G401.6 (cell line): ENCODE measurements around the gene MRPL39.
A peak's percentile ranks its signal among the peaks of the same experiment; 100 is the strongest.

Source experiments
- FAIRE-seq: peaks from 2 replicates; lab custom pipeline; 2012; peaks lifted over from hg19 to GRCh38; lab: Jason Lieb, UNC

The MRPL39 gene

GRCh38 chr21:25614441-25614840, 7.2 kb upstream of the MRPL39 start:
- no peak for FAIRE-seq

DNA sequence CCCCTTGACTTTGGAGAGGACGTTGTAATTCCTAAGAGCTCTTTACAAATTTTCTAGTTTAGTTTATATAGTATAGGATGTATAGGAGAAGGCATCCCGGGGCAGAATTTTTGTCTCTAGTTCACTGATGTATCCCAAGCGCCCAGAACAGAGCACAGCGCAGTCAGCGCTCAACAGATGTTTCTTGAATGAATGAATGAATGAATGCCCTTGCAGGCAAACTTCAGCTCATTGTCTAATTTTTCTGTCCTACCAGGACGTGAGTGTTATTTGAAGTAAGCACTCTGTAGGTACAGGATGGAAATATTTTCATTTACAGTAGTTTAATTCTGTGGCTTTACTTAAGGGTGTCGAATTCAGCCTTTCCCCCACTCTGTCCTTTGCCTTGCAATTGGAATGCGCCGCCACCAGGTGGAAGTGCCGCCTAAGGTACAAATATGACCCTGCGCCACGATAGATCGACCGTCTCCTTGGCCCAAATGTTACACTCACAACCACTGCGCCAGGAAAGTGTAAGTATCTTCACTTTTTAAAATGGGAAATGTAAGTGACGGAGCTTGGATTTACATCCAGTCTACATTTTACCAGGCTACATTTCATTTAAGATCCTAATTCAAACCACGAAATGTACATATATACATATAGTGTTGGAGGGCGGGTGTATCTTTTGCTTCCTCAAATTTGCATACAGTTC, 910 bp upstream of the MRPL39 start:
- peak; percentile 92 for FAIRE-seq

DNA sequence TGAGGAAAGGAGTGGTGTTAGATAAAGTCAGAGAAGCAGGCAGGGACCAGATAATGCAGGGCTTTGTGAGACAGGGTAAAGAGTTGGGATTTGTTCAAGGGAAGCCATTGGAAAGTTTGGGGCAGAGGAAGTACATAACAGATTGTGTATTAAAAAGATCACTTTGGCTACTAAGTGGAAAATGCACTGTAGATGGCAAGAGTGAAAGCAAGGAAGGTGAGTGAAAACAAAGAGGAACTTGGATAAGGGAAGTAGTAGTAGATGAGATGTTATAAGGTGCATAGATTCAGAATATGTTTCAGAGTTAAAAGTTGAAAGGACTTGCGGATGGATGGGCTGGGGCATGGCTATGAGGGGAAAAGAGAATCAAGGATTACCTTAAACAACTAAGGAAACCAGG, 17.4 kb downstream of the MRPL39 start:
- FAIRE-seq: no peak

DNA sequence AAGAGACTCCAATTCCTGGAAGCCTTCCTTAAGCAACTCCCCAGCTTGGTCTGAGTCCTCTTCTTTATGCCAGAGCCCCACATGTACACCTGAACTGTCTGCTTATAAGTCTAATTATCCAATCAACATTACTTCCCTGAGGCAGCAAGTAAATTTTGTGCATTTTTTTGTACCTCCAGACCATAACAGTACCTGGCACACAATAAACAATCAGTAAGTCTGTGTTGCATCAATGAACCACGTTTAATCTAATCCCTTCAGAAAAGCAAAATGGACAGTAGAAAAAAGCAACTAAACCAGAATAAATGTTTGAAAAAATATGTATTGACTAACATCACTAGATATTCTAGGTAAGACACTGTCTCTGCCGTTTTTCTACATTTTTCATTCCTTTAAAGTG, 20.5 kb downstream of the MRPL39 start:
- FAIRE-seq: no peak

- FAIRE-seq: no peak
Observed at GRCh38 chr21:25586326-25586725, 21.0 kb downstream of the MRPL39 start.

- no peak for FAIRE-seq
Observed at GRCh38 chr21:25584833-25585676, 22.2 kb downstream of the MRPL39 start.

DNA sequence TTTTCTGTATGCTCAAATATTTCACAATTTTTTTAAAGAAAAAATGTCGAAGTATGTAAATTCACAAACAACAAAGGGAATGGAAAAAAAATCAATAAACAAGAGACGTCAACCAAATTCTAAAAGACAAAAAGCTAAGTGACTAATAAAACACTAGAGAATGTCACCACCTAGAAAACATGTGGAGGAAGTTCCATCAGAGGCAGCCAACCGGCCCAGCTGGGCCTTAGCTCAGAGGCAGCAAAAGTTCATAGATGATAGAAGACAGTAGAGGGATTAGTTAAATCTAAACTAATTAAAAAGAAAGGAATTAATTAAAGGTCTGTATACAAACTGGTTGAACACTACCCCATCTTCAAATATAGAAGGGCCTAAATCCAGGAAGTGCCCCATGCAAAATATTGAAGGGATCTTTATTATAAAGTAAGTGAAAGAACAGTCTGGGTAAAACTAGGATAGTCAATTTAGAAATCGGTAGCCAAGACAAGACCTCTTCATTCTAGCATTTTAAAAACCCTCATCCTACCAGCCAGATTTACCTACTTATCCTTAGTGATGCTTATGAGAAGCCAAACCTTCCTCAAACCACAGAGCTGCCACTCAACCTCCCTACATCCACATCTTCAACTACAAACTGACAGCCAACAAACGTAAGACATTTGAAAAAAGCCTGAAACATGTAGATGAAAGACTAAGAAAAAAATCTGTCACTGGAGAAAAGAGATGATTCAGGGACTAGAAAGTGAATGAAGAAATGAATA, 23.7 kb downstream of the MRPL39 start:
- FAIRE-seq: no peak

DNA sequence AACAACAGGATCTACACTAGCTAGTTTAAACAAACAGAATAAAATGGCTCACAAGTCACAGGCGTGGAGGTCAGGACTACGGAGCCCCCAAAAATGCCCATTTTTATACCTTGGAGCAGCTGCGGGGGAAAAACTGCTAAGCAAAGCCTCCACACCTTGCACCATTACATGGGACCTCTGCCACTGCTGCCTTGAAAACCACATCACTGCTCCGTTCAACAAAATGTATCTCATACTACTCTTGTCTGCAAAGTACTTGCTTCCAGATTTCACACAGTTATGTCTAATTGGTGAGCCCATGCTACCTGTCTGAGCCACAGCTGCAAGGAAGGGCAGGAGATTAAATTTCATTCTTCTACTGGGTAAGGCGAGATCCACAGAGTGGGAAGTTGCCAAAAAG, 24.4 kb downstream of the MRPL39 start:
- FAIRE-seq: no peak

GRCh38 chr21:25582164-25582790, 25.0 kb downstream of the MRPL39 start:
- FAIRE-seq: no peak

- no peak for FAIRE-seq
Observed at GRCh38 chr21:25581582-25581981, 25.7 kb downstream of the MRPL39 start.

DNA sequence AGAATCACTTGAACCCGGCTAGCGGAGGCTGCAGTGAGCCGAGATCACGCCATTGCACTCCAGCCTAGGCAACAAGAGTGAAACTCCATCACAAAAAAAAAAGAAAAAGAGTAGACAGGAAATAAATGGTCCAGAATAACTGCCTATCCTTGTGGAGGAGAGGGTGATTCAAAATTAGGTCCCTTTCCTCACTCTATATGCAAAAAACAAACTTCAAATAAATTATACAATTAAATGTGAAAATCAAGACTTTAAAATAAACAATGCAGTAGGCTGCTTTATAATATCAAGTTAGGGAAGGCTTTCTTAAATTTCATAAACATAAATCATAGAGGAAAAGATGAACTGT, 26.4 kb downstream of the MRPL39 start:
- FAIRE-seq: no peak

DNA sequence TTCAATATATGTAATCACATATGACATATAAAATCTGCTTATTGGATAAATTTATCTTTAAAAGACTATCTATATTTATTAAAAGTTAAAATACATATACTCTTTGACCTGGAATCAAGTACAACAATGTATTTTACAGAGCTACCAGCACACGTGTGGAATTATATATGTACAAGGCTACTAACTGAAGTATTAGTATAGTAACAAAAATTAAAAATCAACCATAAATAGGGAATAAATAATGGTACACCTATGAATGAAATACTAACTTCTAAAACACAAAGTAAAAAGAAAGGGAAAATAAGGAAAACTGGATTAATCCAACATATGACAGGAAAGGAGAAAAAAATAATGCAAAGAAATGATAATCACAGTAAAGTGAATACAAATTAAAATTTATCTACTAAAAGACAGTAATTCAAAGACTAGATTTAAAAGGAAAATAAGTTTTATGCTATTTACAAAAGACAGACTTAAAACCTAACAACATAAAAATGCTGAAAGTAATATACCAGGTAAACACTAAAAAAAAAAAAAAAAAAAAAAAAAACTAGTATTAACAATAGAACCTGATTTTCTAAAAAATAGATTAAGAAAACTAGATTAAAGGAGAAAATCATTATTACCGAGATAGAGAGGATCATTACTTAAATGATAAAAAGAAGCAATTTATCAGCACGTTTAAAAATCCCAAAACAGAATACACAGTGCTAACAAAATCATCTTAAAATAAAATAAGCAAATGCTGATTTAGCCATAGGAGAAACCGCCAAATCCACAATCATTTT, 27.9 kb downstream of the MRPL39 start:
- peak; percentile 84 for FAIRE-seq

DNA sequence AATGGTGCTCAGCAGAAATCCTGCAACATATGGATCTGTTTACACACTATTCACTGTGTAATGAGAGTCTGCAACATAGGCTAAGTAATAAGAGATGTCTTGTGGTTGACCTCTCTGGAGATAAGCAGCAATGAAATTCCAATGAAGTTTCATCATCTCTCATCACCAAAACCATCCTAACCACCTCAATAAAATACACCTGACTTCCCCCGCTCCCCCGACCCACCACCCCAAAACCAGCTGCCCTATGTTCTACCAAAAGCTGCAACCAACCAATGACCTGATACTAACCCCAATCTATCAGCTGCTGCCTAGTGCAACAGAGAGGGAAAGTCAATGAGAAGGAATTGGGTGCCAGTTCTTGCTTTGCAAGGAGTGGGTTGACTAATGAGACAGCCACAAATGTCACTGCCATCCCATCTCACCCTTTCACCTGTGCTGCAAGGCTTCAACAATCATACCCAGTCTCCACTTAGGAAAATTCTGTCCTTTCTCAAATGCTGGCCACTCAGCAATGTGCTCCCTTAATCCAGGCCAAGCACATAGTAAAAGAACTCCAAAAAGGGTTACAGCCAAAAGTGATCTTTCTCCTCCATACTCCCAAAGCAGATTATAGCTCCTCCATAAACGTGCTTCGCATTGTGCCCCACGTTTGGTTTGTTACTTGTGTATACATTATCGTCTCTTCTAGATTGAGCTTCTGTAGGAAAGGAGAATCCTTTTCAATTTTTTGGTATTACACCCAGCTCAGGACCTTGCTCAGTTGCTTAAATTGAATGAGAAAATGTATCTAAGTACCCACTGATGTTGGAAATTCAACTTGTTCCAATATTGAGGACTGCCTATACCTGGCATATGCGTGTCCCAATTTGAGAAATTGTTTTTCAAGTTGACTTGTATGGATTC, 29.0 kb downstream of the MRPL39 start:
- no peak for FAIRE-seq

DNA sequence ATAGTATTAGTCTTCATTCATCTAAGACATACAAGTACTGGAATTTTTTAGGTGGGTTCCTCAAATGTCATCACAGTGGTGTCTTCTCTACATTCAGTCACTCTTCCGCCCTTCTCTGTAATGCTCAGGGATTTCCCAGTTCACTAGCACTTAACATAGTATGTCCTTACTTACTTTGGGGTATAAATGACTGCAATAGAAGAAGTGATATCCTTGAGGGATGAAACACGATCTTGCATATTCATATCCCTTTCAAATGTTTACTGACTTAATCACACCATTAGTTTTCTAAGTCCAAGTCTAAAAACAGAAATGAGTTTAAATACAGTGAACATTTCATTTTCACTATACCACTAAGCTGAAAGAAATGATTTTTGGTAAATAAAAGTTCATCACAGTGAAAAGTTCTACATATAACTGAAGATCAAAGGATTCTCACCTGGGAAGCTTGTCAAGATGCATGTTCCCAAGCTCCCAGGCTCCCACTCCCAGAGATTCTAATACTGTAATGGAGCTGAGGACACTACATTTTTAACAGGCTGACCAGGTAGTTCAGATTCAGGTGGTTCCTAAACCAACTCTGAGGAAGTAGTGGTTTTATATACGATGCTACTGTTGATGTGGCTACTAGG, 29.7 kb downstream of the MRPL39 start:
- FAIRE-seq: no peak

- no peak for FAIRE-seq
Observed at GRCh38 chr21:25573409-25574206, 33.7 kb downstream of the MRPL39 start.

GRCh38 chr21:25572861-25573310, 34.4 kb downstream of the MRPL39 start:
- FAIRE-seq: no peak

DNA sequence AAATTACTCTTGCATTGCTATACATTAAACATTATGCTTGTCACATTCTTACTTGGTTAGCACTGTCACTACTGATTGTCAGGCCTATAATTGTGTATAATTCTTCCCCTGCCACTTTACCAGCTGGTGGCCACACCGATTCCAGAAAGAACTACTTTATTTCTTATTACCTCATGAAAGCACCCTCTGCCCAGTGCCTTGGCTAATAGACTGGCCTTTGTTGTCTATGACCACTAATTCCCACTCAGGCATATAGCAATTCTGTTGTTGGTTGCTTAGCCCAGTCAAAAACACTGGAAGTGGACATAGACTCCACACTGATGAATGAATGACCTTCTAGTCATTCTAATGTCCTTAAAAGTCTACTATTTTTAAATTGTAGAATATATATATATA, 35.6 kb downstream of the MRPL39 start:
- FAIRE-seq: no peak

DNA sequence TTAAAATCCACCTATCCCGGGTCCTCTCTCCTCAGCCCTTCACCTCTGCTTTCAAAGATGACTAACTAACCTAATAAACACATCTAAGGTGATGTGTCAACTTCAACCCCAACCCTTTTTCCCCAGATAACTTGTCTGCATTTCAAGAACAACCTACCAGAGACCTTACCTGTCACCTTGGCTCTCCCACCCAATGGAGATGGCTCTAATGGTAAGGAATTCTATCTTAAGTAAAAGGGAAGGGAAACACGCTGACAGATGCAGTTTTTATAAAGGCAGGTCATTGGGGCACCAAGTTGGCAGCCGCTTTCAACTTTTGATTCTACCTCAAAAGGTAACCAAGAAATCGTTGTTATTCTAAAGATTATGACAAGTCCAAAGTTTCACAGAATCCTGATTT, 37.6 kb downstream of the MRPL39 start:
- no peak for FAIRE-seq

DNA sequence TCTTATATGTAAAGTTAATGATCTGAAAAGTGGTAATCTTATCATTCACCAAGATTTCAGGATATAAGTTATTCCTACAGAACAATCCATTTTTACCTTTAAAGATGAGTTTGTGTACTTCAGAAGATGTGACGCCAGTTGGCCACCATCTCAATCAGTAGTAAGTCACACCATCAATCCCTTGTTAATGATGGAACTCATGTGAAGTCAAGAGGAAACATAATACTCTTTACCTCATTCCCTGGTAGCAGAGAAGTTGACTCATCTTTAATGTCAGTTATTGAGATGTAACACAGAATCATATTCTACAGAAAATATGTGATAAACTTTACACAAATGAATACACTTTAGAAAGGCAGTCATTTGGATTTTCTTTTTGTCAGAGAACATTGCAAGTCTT, 38.2 kb downstream of the MRPL39 start:
- FAIRE-seq: no peak
